ENCODE results near the gene RACK1.

Gene RACK1

GRCh38 chr5:181259283-181259682 lies 15.6 kb upstream of the RACK1 start:
- no peak for DNase-seq

GRCh38 chr5:181258576-181258975 lies 14.9 kb upstream of the RACK1 start:
- DNase-seq, result no peak

- DNase-seq, result no peak
Observed at GRCh38 chr5:181255836-181256578, 12.3 kb upstream of the RACK1 start.

GRCh38 chr5:181255276-181255675 lies 11.6 kb upstream of the RACK1 start:
- DNase-seq, result no peak

- no peak for DNase-seq
Observed at GRCh38 chr5:181248277-181248676, 4.6 kb upstream of the RACK1 start.

GRCh38 chr5:181246276-181247049 lies 2.8 kb upstream of the RACK1 start:
- peak; percentile 89 for DNase-seq

GRCh38 chr5:181245427-181246275 lies 1.9 kb upstream of the RACK1 start:
- DNase-seq, result no peak

GRCh38 chr5:181243018-181243563 lies 615 bp downstream of the RACK1 start:
- no peak for DNase-seq

GRCh38 chr5:181242031-181242451 lies 1.7 kb downstream of the RACK1 start:
- no peak for DNase-seq

- no peak for DNase-seq
Observed at GRCh38 chr5:181241393-181241975, 2.2 kb downstream of the RACK1 start.

GRCh38 chr5:181239062-181239663 lies 4.5 kb downstream of the RACK1 start:
- no peak for DNase-seq

GRCh38 chr5:181237729-181238385 lies 5.8 kb downstream of the RACK1 start:
- no peak for DNase-seq

- no peak for DNase-seq
Observed at GRCh38 chr5:181236954-181237641, 6.6 kb downstream of the RACK1 start.

- DNase-seq, result no peak
Observed at GRCh38 chr5:181236471-181236870, 7.2 kb downstream of the RACK1 start.

GRCh38 chr5:181235689-181236366 lies 7.9 kb downstream of the RACK1 start:
- DNase-seq, result no peak

- DNase-seq, result no peak
Observed at GRCh38 chr5:181235323-181235688, 8.4 kb downstream of the RACK1 start.

GRCh38 chr5:181234455-181235306 lies 9.0 kb downstream of the RACK1 start:
- no peak for DNase-seq

GRCh38 chr5:181233801-181234454 lies 9.8 kb downstream of the RACK1 start:
- no peak for DNase-seq
